BLaER1 (cell line): Measurements from ENCODE around the gene TMEM178B.

ENCODE experiments used
- H3K27ac ChIP-seq: shearing (Covaris generic); formaldehyde crosslinking; 2 replicates; pipeline ENCODE4 v1.8.1; 2022
- H3K27me3 ChIP-seq: shearing (Covaris generic); formaldehyde crosslinking; 2 replicates; pipeline ENCODE4 v1.8.1; 2022
- H3K36me3 ChIP-seq: shearing (Covaris generic); formaldehyde crosslinking; 2 replicates; pipeline ENCODE4 v1.8.1; 2022
- H3K4me1 ChIP-seq: shearing (Covaris generic); formaldehyde crosslinking; 2 replicates; pipeline ENCODE4 v1.8.1; 2022
- H3K4me2 ChIP-seq: shearing (Covaris generic); formaldehyde crosslinking; 2 replicates; pipeline ENCODE4 v1.8.1; 2022
- H3K4me3 ChIP-seq: shearing (Covaris generic); formaldehyde crosslinking; 2 replicates; pipeline ENCODE4 v1.8.1; 2022
- H3K9ac ChIP-seq: shearing (Covaris generic); formaldehyde crosslinking; 2 replicates; pipeline ENCODE4 v1.8.1; 2022
- H3K9me3 ChIP-seq: shearing (Covaris generic); formaldehyde crosslinking; 2 replicates; pipeline ENCODE4 v1.8.1; 2022
- H4K20me1 ChIP-seq: shearing (Covaris generic); formaldehyde crosslinking; 2 replicates; pipeline ENCODE4 v1.8.1; 2022
- Cebpa-rat ChIP-seq: shearing (Covaris generic); IDR thresholded peaks from 2 replicates; pipeline ENCODE4 v1.8.1; 2022

TMEM178B gene

GRCh38 chr7:141356161-141356560 lies 282.3 kb downstream of the TMEM178B start:
- Histone ChIP-seq H3K27ac (no peak overlapping the region), H3K4me1 (peaks cover 20% of the 10 kb centered on the region), H3K4me2 (no peak overlapping the region), H3K4me3 (no peak overlapping the region), H3K36me3 (no peaks in the 10 kb centered on the region), H4K20me1 (no peaks in the 10 kb centered on the region), H3K27me3 (no peaks in the 10 kb centered on the region), H3K9me3 (peaks cover 20% of the 10 kb centered on the region), H3K9ac (no peak overlapping the region)
- TF ChIP-seq Cebpa-rat, result no peak

- H3K4me2 ChIP-seq, result no peak overlapping the region
- H3K27me3 ChIP-seq, result no peaks in the 10 kb centered on the region
- H3K36me3 ChIP-seq, result no peaks in the 10 kb centered on the region
- H3K4me3 ChIP-seq, result no peak overlapping the region
- peaks cover 20% of the 10 kb centered on the region for H3K4me1 ChIP-seq
- H3K9ac ChIP-seq, result no peak overlapping the region
- peaks cover 20% of the 10 kb centered on the region for H3K9me3 ChIP-seq
- no peak overlapping the region for H3K27ac ChIP-seq
- no peak for TF ChIP-seq Cebpa-rat
- no peaks in the 10 kb centered on the region for H4K20me1 ChIP-seq
These were observed 284.5 kb downstream of the TMEM178B start for GRCh38 chr7:141358386-141358785.

GRCh38 chr7:141359262-141359661 lies 285.4 kb downstream of the TMEM178B start:
- Histone ChIP-seq H3K4me2 (no peak overlapping the region), H4K20me1 (no peaks in the 10 kb centered on the region), H3K9ac (no peak overlapping the region), H3K27ac (no peak overlapping the region), H3K9me3 (peaks cover 20% of the 10 kb centered on the region), H3K4me3 (no peak overlapping the region), H3K36me3 (no peaks in the 10 kb centered on the region), H3K4me1 (peaks cover 12% of the 10 kb centered on the region), H3K27me3 (no peaks in the 10 kb centered on the region)
- no peak for TF ChIP-seq Cebpa-rat

GRCh38 chr7:141359740-141360415 lies 286.0 kb downstream of the TMEM178B start:
- Histone ChIP-seq H3K4me2 (no peak overlapping the region), H4K20me1 (no peaks in the 10 kb centered on the region), H3K36me3 (no peaks in the 10 kb centered on the region), H3K4me3 (no peak overlapping the region), H3K9ac (no peak overlapping the region), H3K9me3 (peaks cover 20% of the 10 kb centered on the region), H3K4me1 (peaks cover 6% of the 10 kb centered on the region), H3K27me3 (no peaks in the 10 kb centered on the region), H3K27ac (no peak overlapping the region)
- TF ChIP-seq Cebpa-rat, result no peak

GRCh38 chr7:141360416-141360760 lies 286.5 kb downstream of the TMEM178B start:
- Histone ChIP-seq H3K9ac (no peak overlapping the region), H3K36me3 (no peaks in the 10 kb centered on the region), H4K20me1 (no peaks in the 10 kb centered on the region), H3K4me3 (no peak overlapping the region), H3K27ac (no peak overlapping the region), H3K4me1 (peaks cover under 1% of the 10 kb centered on the region), H3K4me2 (no peak overlapping the region), H3K27me3 (no peaks in the 10 kb centered on the region), H3K9me3 (peaks cover 20% of the 10 kb centered on the region)
- TF ChIP-seq Cebpa-rat, result no peak

GRCh38 chr7:141360803-141361202 lies 286.9 kb downstream of the TMEM178B start:
- Histone ChIP-seq H3K4me2 (no peak overlapping the region), H3K9me3 (peaks cover 20% of the 10 kb centered on the region), H3K27ac (no peak overlapping the region), H4K20me1 (no peaks in the 10 kb centered on the region), H3K4me1 (no peaks in the 10 kb centered on the region), H3K4me3 (no peak overlapping the region), H3K27me3 (no peaks in the 10 kb centered on the region), H3K36me3 (no peaks in the 10 kb centered on the region), H3K9ac (no peak overlapping the region)
- no peak for TF ChIP-seq Cebpa-rat

- no peaks in the 10 kb centered on the region for H3K27me3 ChIP-seq
- H3K4me1 ChIP-seq, result no peaks in the 10 kb centered on the region
- H3K4me3 ChIP-seq, result no peak overlapping the region
- peaks cover 20% of the 10 kb centered on the region for H3K9me3 ChIP-seq
- no peak overlapping the region for H3K4me2 ChIP-seq
- TF ChIP-seq Cebpa-rat, result no peak
- no peak overlapping the region for H3K27ac ChIP-seq
- H3K36me3 ChIP-seq, result no peaks in the 10 kb centered on the region
- H3K9ac ChIP-seq, result no peak overlapping the region
- H4K20me1 ChIP-seq, result no peaks in the 10 kb centered on the region
These were observed 287.6 kb downstream of the TMEM178B start for GRCh38 chr7:141361479-141361878.

- no peaks in the 10 kb centered on the region for H4K20me1 ChIP-seq
- H3K4me2 ChIP-seq, result no peak overlapping the region
- H3K27ac ChIP-seq, result no peak overlapping the region
These were observed 288.1 kb downstream of the TMEM178B start for GRCh38 chr7:141361960-141362359.

GRCh38 chr7:141362580-141363435 lies 288.9 kb downstream of the TMEM178B start:
- Histone ChIP-seq H3K4me2 (no peak overlapping the region), H3K4me3 (no peak overlapping the region), H3K27ac (no peak overlapping the region), H4K20me1 (no peaks in the 10 kb centered on the region), H3K27me3 (no peaks in the 10 kb centered on the region), H3K9ac (no peak overlapping the region), H3K36me3 (no peaks in the 10 kb centered on the region), H3K4me1 (no peaks in the 10 kb centered on the region), H3K9me3 (peaks cover 20% of the 10 kb centered on the region)
- TF ChIP-seq Cebpa-rat, result no peak

More at GRCh38 chr7:141361960-141362359, 288.1 kb downstream of the TMEM178B start:
- no peaks in the 10 kb centered on the region for H3K27me3 ChIP-seq
- H3K4me3 ChIP-seq, result no peak overlapping the region
- H3K9ac ChIP-seq, result no peak overlapping the region
- H3K4me1 ChIP-seq, result no peaks in the 10 kb centered on the region
- no peak for TF ChIP-seq Cebpa-rat
- peaks cover 20% of the 10 kb centered on the region for H3K9me3 ChIP-seq
- H3K36me3 ChIP-seq, result no peaks in the 10 kb centered on the region

GRCh38 chr7:141363748-141364147 lies 289.9 kb downstream of the TMEM178B start:
- Histone ChIP-seq H3K4me3 (no peak overlapping the region), H3K9me3 (peaks cover 19% of the 10 kb centered on the region), H3K4me2 (no peak overlapping the region), H3K36me3 (no peaks in the 10 kb centered on the region), H3K4me1 (no peaks in the 10 kb centered on the region), H4K20me1 (no peaks in the 10 kb centered on the region), H3K27ac (no peak overlapping the region), H3K27me3 (no peaks in the 10 kb centered on the region), H3K9ac (no peak overlapping the region)
- no peak for TF ChIP-seq Cebpa-rat
